H1 (cell line): ENCODE measurements around the gene KIAA1614. TPM values are rescaled to one million over a fixed set of nuclear protein-coding genes. Genes with fewer than 3 reads are reported as not detected.

Experiments
- BACH1 ChIP-seq: IDR thresholded peaks from 2 replicates; pipeline ENCODE4 v1.6.1; 2012; ENCODE audit warnings: low read length, improper control_type of control experiment
- CBX8 ChIP-seq: fragments of 300-800, 300-1000 bp; sonication (generic); IDR thresholded peaks from 2 replicates; pipeline ENCODE4 v1.7.1; 2016; ENCODE audit warnings: low read depth, low read length, borderline replicate concordance
- HDAC2 ChIP-seq, 2 experiments: fragments of 300-600 bp in 1 of 2; sonication (generic) in 1 of 2; IDR thresholded peaks; 2 replicates each; pipeline ENCODE4 v1.6.1; 2011 to 2012; ENCODE audit warnings: low read depth in 2 of 2, low read length in 2 of 2, mild to moderate bottlenecking in 2 of 2, moderate library complexity in 2 of 2, borderline replicate concordance in 1 of 2, inconsistent platforms in 1 of 2
- MAX ChIP-seq: IDR thresholded peaks from 2 replicates; pipeline ENCODE4 v1.6.1; 2012; ENCODE audit warnings: inconsistent platforms
- SIRT6 ChIP-seq: IDR thresholded peaks from one replicate; pipeline ENCODE4 v1.7.1; 2012; ENCODE audit warnings: low read length, inconsistent platforms
- TCF12 ChIP-seq: IDR thresholded peaks from 2 replicates; pipeline ENCODE4 v1.6.1; 2011; ENCODE audit warnings: low read depth, mild to moderate bottlenecking, low read length
- YY1 ChIP-seq: IDR thresholded peaks from 2 replicates; pipeline ENCODE4 v1.6.1; 2011; ENCODE audit warnings: low read depth, mild to moderate bottlenecking, low read length
- polyA plus RNA-seq, 7 experiments: library from polyadenylated mRNA; depleted of rRNA in 3 of 7; stranded (reverse) in 5 of 7; unstranded in 2 of 7; fragments of >200 nt in 5 of 7; fragments of 200-250 nt in 2 of 7; gene quantifications; 1 replicate in 5 of 7; 2 replicates in 1 of 7; 4 replicates in 1 of 7; pipeline versions ENCODE4 v1.2.1 to v1.2.3, GENCODE V29; 2011 to 2013; ENCODE audit warnings: missing spikeins in 2 of 7, mixed read lengths in 2 of 7
- total RNA-seq: library from RNA; stranded (reverse); fragmentation: NEBNext Ultra II Directional; extraction: Animal tissue kit (Norgen Biotek cat#: 25700); gene quantifications from 2 replicates; pipeline ENCODE4 v1.2.1, GENCODE V29; 2021
- TF ChIP-seq, protein P1 (sequence below): fragments of 300-600 bp; sonication (generic); IDR thresholded peaks from 2 replicates; pipeline ENCODE4 v1.7.1; 2012; ENCODE audit warnings: low read length, moderate library complexity, mild to moderate bottlenecking, inconsistent platforms; ENCODE audit not compliant: insufficient replicate concordance
- TF ChIP-seq, protein P2 (sequence below): IDR thresholded peaks from 2 replicates; pipeline ENCODE4 v1.6.1; 2012; ENCODE audit warnings: inconsistent platforms

KIAA1614 gene
- total and polyA plus RNA-seq, 2 of the 8 experiments (the other 6 are each of a cell fraction or from before 2014, with no cell fraction given) = 1.3 to 3.1 TPM

DNA sequence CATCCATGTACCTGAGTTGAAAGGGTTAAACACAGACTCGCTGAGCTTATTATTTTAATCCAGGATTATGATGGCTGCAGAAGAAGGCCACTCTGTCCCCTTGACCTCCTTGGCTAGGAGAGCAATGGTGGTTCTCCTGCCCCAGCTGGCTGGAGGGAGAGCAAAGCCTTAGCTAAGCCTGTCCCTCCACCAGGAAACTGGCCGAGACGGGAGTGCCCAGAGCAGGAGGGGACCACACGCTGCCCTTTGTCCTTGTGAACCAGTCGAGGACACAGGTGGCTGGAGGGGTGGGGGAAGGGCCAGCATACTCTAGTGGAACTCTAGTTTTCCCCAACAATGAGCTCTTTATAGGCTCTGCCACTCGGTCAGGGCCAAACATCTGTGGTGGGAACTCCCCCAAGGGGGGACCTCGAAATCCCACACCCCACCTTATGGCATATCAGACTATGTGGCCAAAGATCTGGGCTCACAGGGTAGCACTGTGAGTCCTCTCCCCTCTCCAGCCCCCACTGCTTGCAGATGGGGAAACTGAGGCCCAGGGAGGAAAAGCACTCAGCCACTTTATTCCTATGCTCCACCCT is 12.9 kb downstream of the KIAA1614 start (continued):
- TF ChIP-seq, protein P1, sequence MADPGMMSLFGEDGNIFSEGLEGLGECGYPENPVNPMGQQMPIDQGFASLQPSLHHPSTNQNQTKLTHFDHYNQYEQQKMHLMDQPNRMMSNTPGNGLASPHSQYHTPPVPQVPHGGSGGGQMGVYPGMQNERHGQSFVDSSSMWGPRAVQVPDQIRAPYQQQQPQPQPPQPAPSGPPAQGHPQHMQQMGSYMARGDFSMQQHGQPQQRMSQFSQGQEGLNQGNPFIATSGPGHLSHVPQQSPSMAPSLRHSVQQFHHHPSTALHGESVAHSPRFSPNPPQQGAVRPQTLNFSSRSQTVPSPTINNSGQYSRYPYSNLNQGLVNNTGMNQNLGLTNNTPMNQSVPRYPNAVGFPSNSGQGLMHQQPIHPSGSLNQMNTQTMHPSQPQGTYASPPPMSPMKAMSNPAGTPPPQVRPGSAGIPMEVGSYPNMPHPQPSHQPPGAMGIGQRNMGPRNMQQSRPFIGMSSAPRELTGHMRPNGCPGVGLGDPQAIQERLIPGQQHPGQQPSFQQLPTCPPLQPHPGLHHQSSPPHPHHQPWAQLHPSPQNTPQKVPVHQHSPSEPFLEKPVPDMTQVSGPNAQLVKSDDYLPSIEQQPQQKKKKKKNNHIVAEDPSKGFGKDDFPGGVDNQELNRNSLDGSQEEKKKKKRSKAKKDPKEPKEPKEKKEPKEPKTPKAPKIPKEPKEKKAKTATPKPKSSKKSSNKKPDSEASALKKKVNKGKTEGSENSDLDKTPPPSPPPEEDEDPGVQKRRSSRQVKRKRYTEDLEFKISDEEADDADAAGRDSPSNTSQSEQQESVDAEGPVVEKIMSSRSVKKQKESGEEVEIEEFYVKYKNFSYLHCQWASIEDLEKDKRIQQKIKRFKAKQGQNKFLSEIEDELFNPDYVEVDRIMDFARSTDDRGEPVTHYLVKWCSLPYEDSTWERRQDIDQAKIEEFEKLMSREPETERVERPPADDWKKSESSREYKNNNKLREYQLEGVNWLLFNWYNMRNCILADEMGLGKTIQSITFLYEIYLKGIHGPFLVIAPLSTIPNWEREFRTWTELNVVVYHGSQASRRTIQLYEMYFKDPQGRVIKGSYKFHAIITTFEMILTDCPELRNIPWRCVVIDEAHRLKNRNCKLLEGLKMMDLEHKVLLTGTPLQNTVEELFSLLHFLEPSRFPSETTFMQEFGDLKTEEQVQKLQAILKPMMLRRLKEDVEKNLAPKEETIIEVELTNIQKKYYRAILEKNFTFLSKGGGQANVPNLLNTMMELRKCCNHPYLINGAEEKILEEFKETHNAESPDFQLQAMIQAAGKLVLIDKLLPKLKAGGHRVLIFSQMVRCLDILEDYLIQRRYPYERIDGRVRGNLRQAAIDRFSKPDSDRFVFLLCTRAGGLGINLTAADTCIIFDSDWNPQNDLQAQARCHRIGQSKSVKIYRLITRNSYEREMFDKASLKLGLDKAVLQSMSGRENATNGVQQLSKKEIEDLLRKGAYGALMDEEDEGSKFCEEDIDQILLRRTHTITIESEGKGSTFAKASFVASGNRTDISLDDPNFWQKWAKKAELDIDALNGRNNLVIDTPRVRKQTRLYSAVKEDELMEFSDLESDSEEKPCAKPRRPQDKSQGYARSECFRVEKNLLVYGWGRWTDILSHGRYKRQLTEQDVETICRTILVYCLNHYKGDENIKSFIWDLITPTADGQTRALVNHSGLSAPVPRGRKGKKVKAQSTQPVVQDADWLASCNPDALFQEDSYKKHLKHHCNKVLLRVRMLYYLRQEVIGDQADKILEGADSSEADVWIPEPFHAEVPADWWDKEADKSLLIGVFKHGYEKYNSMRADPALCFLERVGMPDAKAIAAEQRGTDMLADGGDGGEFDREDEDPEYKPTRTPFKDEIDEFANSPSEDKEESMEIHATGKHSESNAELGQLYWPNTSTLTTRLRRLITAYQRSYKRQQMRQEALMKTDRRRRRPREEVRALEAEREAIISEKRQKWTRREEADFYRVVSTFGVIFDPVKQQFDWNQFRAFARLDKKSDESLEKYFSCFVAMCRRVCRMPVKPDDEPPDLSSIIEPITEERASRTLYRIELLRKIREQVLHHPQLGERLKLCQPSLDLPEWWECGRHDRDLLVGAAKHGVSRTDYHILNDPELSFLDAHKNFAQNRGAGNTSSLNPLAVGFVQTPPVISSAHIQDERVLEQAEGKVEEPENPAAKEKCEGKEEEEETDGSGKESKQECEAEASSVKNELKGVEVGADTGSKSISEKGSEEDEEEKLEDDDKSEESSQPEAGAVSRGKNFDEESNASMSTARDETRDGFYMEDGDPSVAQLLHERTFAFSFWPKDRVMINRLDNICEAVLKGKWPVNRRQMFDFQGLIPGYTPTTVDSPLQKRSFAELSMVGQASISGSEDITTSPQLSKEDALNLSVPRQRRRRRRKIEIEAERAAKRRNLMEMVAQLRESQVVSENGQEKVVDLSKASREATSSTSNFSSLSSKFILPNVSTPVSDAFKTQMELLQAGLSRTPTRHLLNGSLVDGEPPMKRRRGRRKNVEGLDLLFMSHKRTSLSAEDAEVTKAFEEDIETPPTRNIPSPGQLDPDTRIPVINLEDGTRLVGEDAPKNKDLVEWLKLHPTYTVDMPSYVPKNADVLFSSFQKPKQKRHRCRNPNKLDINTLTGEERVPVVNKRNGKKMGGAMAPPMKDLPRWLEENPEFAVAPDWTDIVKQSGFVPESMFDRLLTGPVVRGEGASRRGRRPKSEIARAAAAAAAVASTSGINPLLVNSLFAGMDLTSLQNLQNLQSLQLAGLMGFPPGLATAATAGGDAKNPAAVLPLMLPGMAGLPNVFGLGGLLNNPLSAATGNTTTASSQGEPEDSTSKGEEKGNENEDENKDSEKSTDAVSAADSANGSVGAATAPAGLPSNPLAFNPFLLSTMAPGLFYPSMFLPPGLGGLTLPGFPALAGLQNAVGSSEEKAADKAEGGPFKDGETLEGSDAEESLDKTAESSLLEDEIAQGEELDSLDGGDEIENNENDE = no peak
- TF ChIP-seq HDAC2 (IDR thresholded peaks at IDR 0.05; ENCODE audit: borderline replicate concordance in 1 of 2, low read depth in 2 of 2, low read length in 2 of 2) (no peak), CBX8 (no peak), SIRT6 (no peak), TCF12 (0 out of 2 replicates have a peak, but pooled peaks have one; percentile 51), YY1 (no peak), BACH1 (no peak), MAX (peak; percentile 69)
- TF ChIP-seq, protein P2, sequence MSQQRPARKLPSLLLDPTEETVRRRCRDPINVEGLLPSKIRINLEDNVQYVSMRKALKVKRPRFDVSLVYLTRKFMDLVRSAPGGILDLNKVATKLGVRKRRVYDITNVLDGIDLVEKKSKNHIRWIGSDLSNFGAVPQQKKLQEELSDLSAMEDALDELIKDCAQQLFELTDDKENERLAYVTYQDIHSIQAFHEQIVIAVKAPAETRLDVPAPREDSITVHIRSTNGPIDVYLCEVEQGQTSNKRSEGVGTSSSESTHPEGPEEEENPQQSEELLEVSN = peak; percentile 31; the same call in 1 of the 2 replicates
